Body of pancreas (tissue), 4 donors: Measurements from ENCODE around the gene MIOX.

ENCODE experiments used
- POLR2A ChIP-seq, 3 donors: fragments of 450-650 bp; IDR thresholded peaks; one replicate each; pipeline ENCODE4 v1.6.1; 2016; ENCODE audit warnings: antibody characterized with exemption in 3 of 3, mild to moderate bottlenecking in 2 of 3
- TF ChIP-seq, protein P1 (sequence below), 7 experiments: fragments of 450-650 bp in 4 of 7; fragments of 200-600 bp in 3 of 7; sonication (generic) in 3 of 7; IDR thresholded peaks; one replicate each; pipeline ENCODE4 v1.5.1; 2016 to 2019; ENCODE audit warnings: antibody characterized with exemption in 7 of 7

GRCh38 chr22:50473088-50473487 is 13.6 kb upstream of the MIOX start:
- no peak for TF ChIP-seq POLR2A (IDR thresholded peaks at IDR 0.05)
- TF ChIP-seq, protein P1, sequence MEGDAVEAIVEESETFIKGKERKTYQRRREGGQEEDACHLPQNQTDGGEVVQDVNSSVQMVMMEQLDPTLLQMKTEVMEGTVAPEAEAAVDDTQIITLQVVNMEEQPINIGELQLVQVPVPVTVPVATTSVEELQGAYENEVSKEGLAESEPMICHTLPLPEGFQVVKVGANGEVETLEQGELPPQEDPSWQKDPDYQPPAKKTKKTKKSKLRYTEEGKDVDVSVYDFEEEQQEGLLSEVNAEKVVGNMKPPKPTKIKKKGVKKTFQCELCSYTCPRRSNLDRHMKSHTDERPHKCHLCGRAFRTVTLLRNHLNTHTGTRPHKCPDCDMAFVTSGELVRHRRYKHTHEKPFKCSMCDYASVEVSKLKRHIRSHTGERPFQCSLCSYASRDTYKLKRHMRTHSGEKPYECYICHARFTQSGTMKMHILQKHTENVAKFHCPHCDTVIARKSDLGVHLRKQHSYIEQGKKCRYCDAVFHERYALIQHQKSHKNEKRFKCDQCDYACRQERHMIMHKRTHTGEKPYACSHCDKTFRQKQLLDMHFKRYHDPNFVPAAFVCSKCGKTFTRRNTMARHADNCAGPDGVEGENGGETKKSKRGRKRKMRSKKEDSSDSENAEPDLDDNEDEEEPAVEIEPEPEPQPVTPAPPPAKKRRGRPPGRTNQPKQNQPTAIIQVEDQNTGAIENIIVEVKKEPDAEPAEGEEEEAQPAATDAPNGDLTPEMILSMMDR (IDR thresholded peaks at IDR 0.05): peak in 3 of 7 experiments; percentile 18 to 46 (median 32)
